AG04449 (cell line): ENCODE results near the gene CACNA1C.

Source experiments
- CTCF ChIA-PET: fragments of 350-600 bp; formaldehyde crosslinking; extraction: SDS; loops from one replicate; lab custom pipeline; 2021; ENCODE audit warnings: antibody characterized with exemption; lab: Yijun Ruan, JAX
- POLR2A ChIA-PET: fragments of 400-600, 350-600 bp; formaldehyde crosslinking; extraction: SDS; loops from one replicate; lab custom pipeline; 2020; ENCODE audit warnings: antibody characterized with exemption, inconsistent platforms; lab: Yijun Ruan, JAX
- DNase-seq: peaks from one replicate; pipeline ENCODE4 v3.0.0-alpha.2; 2010; ENCODE audit warnings: low read depth, low spot score
- H3K4me3 ChIP-seq: 2 replicates; pipeline ENCODE4 v1.5.1; 2011; ENCODE audit warnings: low read depth, mild to moderate bottlenecking, control low read depth, low read length
- TF ChIP-seq, protein P1 (sequence below): IDR thresholded peaks from one replicate; pipeline ENCODE4 v1.5.1; 2011; ENCODE audit warnings: mild to moderate bottlenecking, moderate library complexity, low read length, control low read depth, inconsistent platforms; ENCODE audit not compliant: insufficient read depth; ENCODE audit errors: missing control alignments

The CACNA1C gene

GRCh38 chr12:2693980-2694610 lies 641.3 kb downstream of the CACNA1C start:
- ChIA-PET CTCF (interaction anchor here (0.9 to 1.4 kb wide), 2 partner anchors 11 to 24 kb away, joined by 3 read pairs; no protein-coding TSS in a partner anchor), POLR2A (no interaction called here)
- TF ChIP-seq, protein P1, sequence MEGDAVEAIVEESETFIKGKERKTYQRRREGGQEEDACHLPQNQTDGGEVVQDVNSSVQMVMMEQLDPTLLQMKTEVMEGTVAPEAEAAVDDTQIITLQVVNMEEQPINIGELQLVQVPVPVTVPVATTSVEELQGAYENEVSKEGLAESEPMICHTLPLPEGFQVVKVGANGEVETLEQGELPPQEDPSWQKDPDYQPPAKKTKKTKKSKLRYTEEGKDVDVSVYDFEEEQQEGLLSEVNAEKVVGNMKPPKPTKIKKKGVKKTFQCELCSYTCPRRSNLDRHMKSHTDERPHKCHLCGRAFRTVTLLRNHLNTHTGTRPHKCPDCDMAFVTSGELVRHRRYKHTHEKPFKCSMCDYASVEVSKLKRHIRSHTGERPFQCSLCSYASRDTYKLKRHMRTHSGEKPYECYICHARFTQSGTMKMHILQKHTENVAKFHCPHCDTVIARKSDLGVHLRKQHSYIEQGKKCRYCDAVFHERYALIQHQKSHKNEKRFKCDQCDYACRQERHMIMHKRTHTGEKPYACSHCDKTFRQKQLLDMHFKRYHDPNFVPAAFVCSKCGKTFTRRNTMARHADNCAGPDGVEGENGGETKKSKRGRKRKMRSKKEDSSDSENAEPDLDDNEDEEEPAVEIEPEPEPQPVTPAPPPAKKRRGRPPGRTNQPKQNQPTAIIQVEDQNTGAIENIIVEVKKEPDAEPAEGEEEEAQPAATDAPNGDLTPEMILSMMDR: no peak
- DNase-seq: no peak
- no peak overlapping the region for H3K4me3 ChIP-seq

DNA sequence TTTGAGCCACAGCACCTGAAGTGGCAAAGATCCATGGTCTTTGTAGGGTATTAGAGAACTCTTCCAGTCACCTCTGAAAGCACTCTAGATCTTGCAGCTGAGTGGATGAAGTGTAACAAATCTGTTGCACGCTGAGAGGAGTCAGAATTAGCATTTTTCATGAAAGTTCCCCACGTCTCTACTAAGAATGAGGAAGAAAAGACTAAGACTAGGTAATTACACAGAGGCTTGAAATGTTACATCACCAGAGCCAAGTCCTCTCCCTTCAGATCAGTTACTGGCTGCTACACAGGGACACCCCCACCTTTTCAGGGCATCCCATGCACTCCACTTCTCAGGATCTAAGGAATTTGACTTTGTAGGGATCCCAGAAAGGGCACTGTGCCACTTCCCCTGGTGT lies 643.3 kb downstream of the CACNA1C start:
- TF ChIP-seq, protein P1: no peak
- CTCF ChIA-PET: no interaction called here

GRCh38 chr12:2697057-2697800 lies 644.4 kb downstream of the CACNA1C start:
- ChIA-PET POLR2A (no interaction called here), CTCF (no interaction called here)
- no peak for DNase-seq
- H3K4me3 ChIP-seq: no peak overlapping the region
- TF ChIP-seq, protein P1: no peak

More for the DNA sequence above, 643.3 kb downstream of the CACNA1C start:
- no peak for DNase-seq
- POLR2A ChIA-PET: no interaction called here
- no peak overlapping the region for H3K4me3 ChIP-seq

DNA sequence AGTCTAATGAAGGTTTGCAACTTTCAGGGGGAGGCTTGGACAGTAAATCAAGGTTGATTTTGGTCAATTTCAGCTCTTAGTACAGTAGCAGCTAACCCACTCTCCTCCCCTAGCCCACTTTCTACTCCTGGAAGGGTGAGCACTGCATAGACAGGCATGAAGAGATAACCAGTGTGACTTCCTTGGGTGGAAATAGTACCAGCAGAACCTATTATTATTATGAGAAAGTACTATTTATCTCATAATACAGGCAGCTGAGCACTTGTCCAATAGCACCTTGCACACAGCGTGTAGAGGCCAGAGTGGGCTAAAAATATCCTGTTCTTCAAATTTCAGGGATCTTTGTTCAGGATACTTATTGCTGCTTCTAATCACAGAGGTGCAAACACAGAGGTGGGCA lies 645.8 kb downstream of the CACNA1C start:
- DNase-seq: no peak
- ChIA-PET CTCF (no interaction called here), POLR2A (no interaction called here)
- H3K4me3 ChIP-seq: no peak overlapping the region
- TF ChIP-seq, protein P1: no peak

- CTCF ChIA-PET: no interaction called here
- POLR2A ChIA-PET: no interaction called here
Measured at GRCh38 chr12:2710701-2711100, 657.9 kb downstream of the CACNA1C start.

GRCh38 chr12:2719392-2719791 lies 666.6 kb downstream of the CACNA1C start:
- DNase-seq: no peak
- no peak overlapping the region for H3K4me3 ChIP-seq
- TF ChIP-seq, protein P1: no peak
- CTCF ChIA-PET: interaction anchor here (2.3 kb wide), 1 partner anchor 14 kb away, joined by 7 read pairs; no protein-coding TSS in a partner anchor
- POLR2A ChIA-PET: no interaction called here

More at GRCh38 chr12:2710701-2711100, 657.9 kb downstream of the CACNA1C start:
- no peak overlapping the region for H3K4me3 ChIP-seq
- TF ChIP-seq, protein P1: no peak
- no peak for DNase-seq
